Vagina (tissue), 2 donors: ENCODE measurements around the gene ZKSCAN2. TPM values are rescaled to one million over a fixed set of nuclear protein-coding genes. Genes with fewer than 3 reads are reported as not detected.

ENCODE experiments used
- DNase-seq, 2 donors: peaks; one replicate each; pipeline ENCODE4 v3.0.0-alpha.2; 2017; ENCODE audit errors: extremely low spot score in 2 of 2
- H3K27ac ChIP-seq: fragments of 200-600 bp; sonication (generic); one replicate; pipeline ENCODE4 v1.5.1; 2019
- H3K27me3 ChIP-seq: fragments of 200-600 bp; sonication (generic); one replicate; pipeline ENCODE4 v1.5.1; 2019
- H3K36me3 ChIP-seq, 2 donors: fragments of 200-600 bp; sonication (generic); one replicate each; pipeline ENCODE4 v1.5.1; 2017 to 2019
- H3K4me1 ChIP-seq: fragments of 200-600 bp; sonication (generic); one replicate; pipeline ENCODE4 v1.5.1; 2019
- H3K4me3 ChIP-seq, 2 donors: fragments of 200-600 bp; sonication (generic); 1 replicate in 1 of 2; 2 replicates in 1 of 2; pipeline ENCODE4 v1.5.1; 2016 to 2019
- H3K9me3 ChIP-seq: fragments of 200-600 bp; sonication (generic); one replicate; pipeline ENCODE4 v1.5.1; 2019
- POLR2A ChIP-seq, 2 donors: fragments of 450-650 bp; IDR thresholded peaks; one replicate each; pipeline ENCODE4 v1.6.1; 2017; ENCODE audit warnings: antibody characterized with exemption in 2 of 2, mild to moderate bottlenecking in 2 of 2, moderate library complexity in 2 of 2
- POLR2AphosphoS5 ChIP-seq, 2 donors: sonication (generic); formaldehyde crosslinking; IDR thresholded peaks; one replicate each; pipeline ENCODE4 v1.9.0; 2017; ENCODE audit warnings: antibody characterized with exemption in 2 of 2, mild to moderate bottlenecking in 2 of 2, low read depth in 1 of 2; ENCODE audit not compliant: insufficient read depth in 1 of 2
- intact Hi-C: fragments of 100-400 bp; cut with DNase I; formaldehyde crosslinking; loops from one replicate; pipeline ENCODE4 v1.15.1; 2023
- total RNA-seq: library from RNA; depleted of rRNA; stranded (reverse); fragments of >200 nt; gene quantifications from one replicate; pipeline ENCODE4 v1.2.3, GENCODE V29; 2016
- TF ChIP-seq, protein P1 (sequence below), 3 experiments: fragments of 450-650 bp in 2 of 3; fragments of 200-600 bp in 1 of 3; sonication (generic) in 1 of 3; IDR thresholded peaks; one replicate each; pipeline ENCODE4 v1.5.1; 2017 to 2019; ENCODE audit warnings: antibody characterized with exemption in 3 of 3, mild to moderate bottlenecking in 2 of 3, moderate library complexity in 2 of 3

Gene ZKSCAN2
- total RNA-seq, 1 donor from 2014 or later = 3.7 TPM

DNA sequence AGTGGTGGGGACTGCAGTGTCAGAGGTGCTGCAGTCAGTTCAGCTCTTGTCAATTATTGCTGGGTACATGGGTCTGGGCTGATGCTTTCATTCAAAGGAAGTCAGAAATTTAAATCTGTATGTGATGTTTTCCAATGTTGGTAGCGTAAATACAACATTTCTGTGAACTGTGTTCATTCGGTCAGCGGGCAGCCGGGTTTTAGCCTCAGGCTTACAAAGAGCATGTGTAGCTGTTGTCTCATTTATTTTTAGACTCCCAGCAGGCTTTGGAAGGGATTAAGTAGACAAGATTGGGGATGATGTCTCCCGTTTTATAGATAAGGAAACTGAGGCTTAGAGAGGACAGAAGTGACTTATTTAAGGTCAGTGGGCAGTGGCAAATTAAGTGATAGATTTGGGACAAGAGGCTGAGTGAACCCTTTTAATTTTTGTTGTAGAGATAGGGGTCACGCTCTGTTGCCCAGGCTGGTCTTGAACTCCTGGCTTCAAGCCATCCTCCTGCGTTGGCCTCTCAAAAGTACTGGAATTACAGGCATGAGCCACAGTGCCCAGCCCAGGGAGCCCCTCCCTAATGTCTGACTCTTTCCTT is 32.8 kb downstream of the ZKSCAN2 start:
- H3K4me3 ChIP-seq = no peak overlapping the region
- H3K9me3 ChIP-seq = no peaks in the 10 kb centered on the region
- H3K27ac ChIP-seq = no peak overlapping the region
- no peaks in the 10 kb centered on the region for H3K36me3 ChIP-seq
- peaks cover 7% of the 10 kb centered on the region for H3K4me1 ChIP-seq
- TF ChIP-seq POLR2A (IDR thresholded peaks at IDR 0.05) (no peak), POLR2AphosphoS5 (IDR thresholded peaks at IDR 0.05; ENCODE audit: insufficient read depth in 1 of 2, low read depth in 1 of 2) (no peak)
- TF ChIP-seq, protein P1, sequence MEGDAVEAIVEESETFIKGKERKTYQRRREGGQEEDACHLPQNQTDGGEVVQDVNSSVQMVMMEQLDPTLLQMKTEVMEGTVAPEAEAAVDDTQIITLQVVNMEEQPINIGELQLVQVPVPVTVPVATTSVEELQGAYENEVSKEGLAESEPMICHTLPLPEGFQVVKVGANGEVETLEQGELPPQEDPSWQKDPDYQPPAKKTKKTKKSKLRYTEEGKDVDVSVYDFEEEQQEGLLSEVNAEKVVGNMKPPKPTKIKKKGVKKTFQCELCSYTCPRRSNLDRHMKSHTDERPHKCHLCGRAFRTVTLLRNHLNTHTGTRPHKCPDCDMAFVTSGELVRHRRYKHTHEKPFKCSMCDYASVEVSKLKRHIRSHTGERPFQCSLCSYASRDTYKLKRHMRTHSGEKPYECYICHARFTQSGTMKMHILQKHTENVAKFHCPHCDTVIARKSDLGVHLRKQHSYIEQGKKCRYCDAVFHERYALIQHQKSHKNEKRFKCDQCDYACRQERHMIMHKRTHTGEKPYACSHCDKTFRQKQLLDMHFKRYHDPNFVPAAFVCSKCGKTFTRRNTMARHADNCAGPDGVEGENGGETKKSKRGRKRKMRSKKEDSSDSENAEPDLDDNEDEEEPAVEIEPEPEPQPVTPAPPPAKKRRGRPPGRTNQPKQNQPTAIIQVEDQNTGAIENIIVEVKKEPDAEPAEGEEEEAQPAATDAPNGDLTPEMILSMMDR (IDR thresholded peaks at IDR 0.05) = no peak
- intact Hi-C loops = loop anchor here (10.0 kb wide), 2 partner anchors 150 to 290 kb away; no protein-coding TSS in a partner anchor
- H3K27me3 ChIP-seq = no peaks in the 10 kb centered on the region
- no peak for DNase-seq

DNA sequence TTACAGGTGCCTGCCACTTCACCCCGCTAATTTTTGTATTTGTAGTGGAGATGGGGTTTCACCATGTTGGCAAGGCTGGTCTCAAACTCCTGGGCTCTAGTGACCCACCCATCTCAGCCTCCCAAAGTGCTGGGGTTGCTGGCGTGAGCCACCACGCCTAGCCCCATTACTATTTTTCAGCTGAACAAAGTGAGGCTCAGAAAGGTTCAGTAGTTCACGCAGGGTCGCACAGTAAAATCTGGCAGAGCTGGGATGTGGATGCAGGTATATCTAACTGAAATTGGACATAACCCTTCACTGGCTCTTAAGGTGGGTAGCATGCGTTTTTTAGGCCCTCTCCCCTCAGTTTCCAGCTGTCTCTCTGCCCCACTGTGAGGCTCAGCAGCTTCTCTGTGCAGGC is 33.7 kb downstream of the ZKSCAN2 start:
- intact Hi-C loops = loop anchor here (10.0 kb wide), 2 partner anchors 149 to 289 kb away; no protein-coding TSS in a partner anchor
- Histone ChIP-seq H3K4me3 (no peak overlapping the region), H3K27me3 (no peaks in the 10 kb centered on the region), H3K9me3 (no peaks in the 10 kb centered on the region), H3K27ac (no peak overlapping the region), H3K36me3 (no peaks in the 10 kb centered on the region), H3K4me1 (peaks cover 7% of the 10 kb centered on the region)
- no peak for TF ChIP-seq POLR2A (IDR thresholded peaks at IDR 0.05)
- TF ChIP-seq POLR2AphosphoS5 (IDR thresholded peaks at IDR 0.05; ENCODE audit: insufficient read depth in 1 of 2, low read depth in 1 of 2) = no peak
- TF ChIP-seq, protein P1 (IDR thresholded peaks at IDR 0.05) = no peak
- no peak for DNase-seq

DNA sequence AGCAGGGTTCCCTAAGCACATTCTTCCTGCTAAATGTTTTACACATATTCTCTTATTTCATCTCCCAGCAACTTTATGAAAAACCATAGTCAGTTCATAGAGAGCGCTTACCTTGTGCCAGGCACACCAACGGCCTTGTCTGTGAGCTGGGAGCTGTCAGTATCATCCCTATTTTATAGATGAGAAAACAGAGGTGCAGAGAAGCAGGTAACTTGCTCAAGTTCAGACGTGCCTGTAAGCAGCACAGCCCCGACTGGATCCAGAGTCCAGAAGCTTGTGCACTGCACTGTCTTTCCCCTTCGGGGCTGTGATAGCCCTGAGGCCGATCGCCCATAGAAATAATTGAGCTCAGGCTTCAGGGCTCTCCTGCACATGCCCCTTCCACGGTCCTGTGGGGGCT is 34.7 kb downstream of the ZKSCAN2 start:
- H3K4me1 ChIP-seq = peaks cover 7% of the 10 kb centered on the region
- no peaks in the 10 kb centered on the region for H3K36me3 ChIP-seq
- H3K27ac ChIP-seq = no peak overlapping the region
- no peak for DNase-seq
- no peak overlapping the region for H3K4me3 ChIP-seq
- no peak for TF ChIP-seq POLR2A (IDR thresholded peaks at IDR 0.05)
- no peak for TF ChIP-seq POLR2AphosphoS5 (IDR thresholded peaks at IDR 0.05; ENCODE audit: insufficient read depth in 1 of 2, low read depth in 1 of 2)
- TF ChIP-seq, protein P1 (IDR thresholded peaks at IDR 0.05) = no peak
- intact Hi-C loops = loop anchor here (10.0 kb wide), 2 partner anchors 148 to 288 kb away; no protein-coding TSS in a partner anchor
- H3K27me3 ChIP-seq = no peaks in the 10 kb centered on the region
- no peaks in the 10 kb centered on the region for H3K9me3 ChIP-seq

DNA sequence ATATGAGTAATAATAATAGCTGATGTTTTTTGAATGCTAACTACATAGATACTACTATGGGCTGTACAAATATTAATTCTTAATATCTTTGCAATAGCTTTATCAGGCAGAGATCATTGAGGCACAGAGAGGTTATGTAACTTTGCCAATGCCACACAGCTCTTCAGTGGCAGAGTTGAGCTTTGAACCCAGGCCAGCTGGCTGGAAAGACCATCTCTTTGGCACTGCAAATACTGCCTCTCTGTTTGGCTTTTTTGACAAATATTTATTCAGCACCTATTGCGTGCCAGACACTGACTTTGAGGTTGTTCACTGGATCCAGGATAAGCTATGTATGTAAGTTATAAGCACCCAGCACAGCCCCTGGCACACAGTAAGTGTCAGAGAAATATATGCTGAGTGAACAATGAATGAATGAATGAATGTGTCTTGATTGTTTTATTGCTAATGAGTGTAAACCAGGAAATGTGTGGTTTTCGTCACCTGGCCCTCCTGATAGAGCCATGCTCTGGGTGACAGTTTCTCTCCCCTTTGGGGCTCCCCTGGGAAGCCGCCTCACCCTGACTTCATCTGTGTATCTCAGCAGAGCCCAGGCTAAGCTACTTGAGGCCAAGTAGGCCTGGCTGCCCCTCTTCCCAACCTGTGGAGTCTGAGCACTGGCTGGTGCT is 38.4 kb downstream of the ZKSCAN2 start:
- no peaks in the 10 kb centered on the region for H3K4me1 ChIP-seq
- no peaks in the 10 kb centered on the region for H3K27me3 ChIP-seq
- no peak for DNase-seq
- TF ChIP-seq POLR2A (IDR thresholded peaks at IDR 0.05) (no peak), POLR2AphosphoS5 (IDR thresholded peaks at IDR 0.05; ENCODE audit: insufficient read depth in 1 of 2, low read depth in 1 of 2) (no peak)
- TF ChIP-seq, protein P1 (IDR thresholded peaks at IDR 0.05) = no peak
- no peak overlapping the region for H3K4me3 ChIP-seq
- H3K36me3 ChIP-seq = no peaks in the 10 kb centered on the region
- H3K27ac ChIP-seq = no peak overlapping the region
- intact Hi-C loops = loop anchor here (5.0 kb wide), 1 partner anchor 167 kb away; no protein-coding TSS in a partner anchor
- no peaks in the 10 kb centered on the region for H3K9me3 ChIP-seq

DNA sequence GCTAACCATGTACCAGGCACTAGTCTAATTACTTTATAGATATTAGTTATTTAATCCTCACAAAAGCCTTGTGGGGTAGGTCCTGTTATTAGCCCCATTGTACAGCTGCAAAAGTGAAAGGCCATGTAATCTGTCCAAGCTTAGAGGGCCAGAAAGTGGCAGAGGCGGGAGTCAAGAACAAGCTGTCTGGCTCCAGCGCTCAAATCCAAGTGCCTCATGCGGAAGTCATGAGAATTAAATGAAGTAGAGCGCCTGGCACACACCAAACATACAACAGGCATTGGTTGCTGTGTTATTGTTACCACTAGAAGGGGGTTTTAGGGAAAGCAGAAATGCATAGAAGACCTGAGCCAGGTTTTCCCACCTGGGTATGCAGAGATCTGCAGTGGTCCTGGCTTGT is 39.7 kb downstream of the ZKSCAN2 start:
- no peak for TF ChIP-seq POLR2A (IDR thresholded peaks at IDR 0.05)
- TF ChIP-seq, protein P1 (IDR thresholded peaks at IDR 0.05) = no peak
- no peak for TF ChIP-seq POLR2AphosphoS5 (IDR thresholded peaks at IDR 0.05; ENCODE audit: insufficient read depth in 1 of 2, low read depth in 1 of 2)
- DNase-seq = no peak
- Histone ChIP-seq H3K4me1 (no peaks in the 10 kb centered on the region), H3K36me3 (no peaks in the 10 kb centered on the region), H3K27me3 (no peaks in the 10 kb centered on the region), H3K4me3 (no peak overlapping the region), H3K27ac (no peak overlapping the region), H3K9me3 (no peaks in the 10 kb centered on the region)
- intact Hi-C loops = loop anchor here (5.0 kb wide), 1 partner anchor 166 kb away; no protein-coding TSS in a partner anchor
